Limb (tissue), 2 donors: ENCODE measurements around the gene STAM.

Experiments used
- DNase-seq, 2 donors: peaks; one replicate each; pipeline ENCODE4 v3.0.0-alpha.2; 2016; ENCODE audit errors: extremely low spot score in 2 of 2

STAM gene

GRCh38 chr10:17647326-17647725 lies 3.4 kb downstream of the STAM start:
- DNase-seq, result no peak

GRCh38 chr10:17648243-17649035 lies 4.5 kb downstream of the STAM start:
- no peak for DNase-seq

GRCh38 chr10:17649052-17649451 lies 5.1 kb downstream of the STAM start:
- DNase-seq, result no peak

GRCh38 chr10:17649836-17650235 lies 5.9 kb downstream of the STAM start:
- no peak for DNase-seq

GRCh38 chr10:17650416-17650815 lies 6.5 kb downstream of the STAM start:
- no peak for DNase-seq

GRCh38 chr10:17651896-17652295 lies 7.9 kb downstream of the STAM start:
- DNase-seq, result no peak

- DNase-seq, result no peak
Measured at GRCh38 chr10:17652585-17652984, 8.6 kb downstream of the STAM start.

- no peak for DNase-seq
Measured at GRCh38 chr10:17655009-17655408, 11.1 kb downstream of the STAM start.

- DNase-seq, result no peak
Measured at GRCh38 chr10:17655567-17656146, 11.7 kb downstream of the STAM start.

GRCh38 chr10:17657103-17657500 lies 13.2 kb downstream of the STAM start:
- no peak for DNase-seq

- DNase-seq, result no peak
Measured at GRCh38 chr10:17659365-17659764, 15.4 kb downstream of the STAM start.

GRCh38 chr10:17660921-17661320 lies 17.0 kb downstream of the STAM start:
- no peak for DNase-seq

- no peak for DNase-seq
Measured at GRCh38 chr10:17661510-17661909, 17.6 kb downstream of the STAM start.

GRCh38 chr10:17662193-17663138 lies 18.5 kb downstream of the STAM start:
- DNase-seq, result no peak

- no peak for DNase-seq
Measured at GRCh38 chr10:17663450-17663849, 19.5 kb downstream of the STAM start.

- DNase-seq, result no peak
Measured at GRCh38 chr10:17665747-17666146, 21.8 kb downstream of the STAM start.

- no peak for DNase-seq
Measured at GRCh38 chr10:17668435-17669184, 24.7 kb downstream of the STAM start.

GRCh38 chr10:17669185-17669872 lies 25.4 kb downstream of the STAM start:
- no peak for DNase-seq

- no peak for DNase-seq
Measured at GRCh38 chr10:17671307-17671706, 27.4 kb downstream of the STAM start.

- DNase-seq, result no peak
Measured at GRCh38 chr10:17673471-17674061, 29.6 kb downstream of the STAM start.
